ENCODE data around the gene PLSCR1.
"Not testable (repeated sequence)": the region's sequence is repeated elsewhere in the genome, so short reads cannot be mapped to it uniquely, and the experiment has no call there.

Gene PLSCR1

DNA sequence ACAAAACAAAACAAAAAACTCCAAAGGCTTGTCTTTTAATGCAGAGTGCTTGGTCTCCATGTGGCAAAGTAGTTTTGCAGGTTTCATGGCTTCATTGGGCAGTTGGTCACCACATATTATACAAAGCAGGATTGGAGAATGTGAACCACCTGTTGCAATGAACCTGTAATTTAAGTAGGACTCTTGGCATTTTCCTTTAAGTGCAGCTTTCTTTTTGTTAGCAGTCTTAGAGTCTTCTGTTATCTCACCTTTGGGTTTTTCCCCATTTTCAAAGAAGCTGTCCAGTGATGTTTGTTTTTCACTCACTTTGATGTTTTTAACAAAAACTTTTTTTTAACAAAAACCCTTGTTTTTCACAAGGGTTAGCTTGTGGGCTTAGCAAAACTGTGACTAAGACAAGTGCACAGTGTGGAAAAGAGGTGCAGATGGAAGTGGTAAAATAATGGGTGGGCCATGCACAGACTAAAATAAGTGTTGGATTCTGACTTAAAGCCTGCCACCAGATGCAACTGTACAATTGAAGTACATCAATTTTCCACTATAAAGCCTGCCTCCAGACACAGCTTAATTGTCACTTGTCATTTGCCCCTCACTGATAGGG, 2.9 kb upstream of the PLSCR1 start:
- DNase-seq (ENCODE audit: low spot score): no peak

- DNase-seq (ENCODE audit: low spot score): no peak
Observed at GRCh38 chr3:146546366-146546965, 2.1 kb upstream of the PLSCR1 start.

DNA sequence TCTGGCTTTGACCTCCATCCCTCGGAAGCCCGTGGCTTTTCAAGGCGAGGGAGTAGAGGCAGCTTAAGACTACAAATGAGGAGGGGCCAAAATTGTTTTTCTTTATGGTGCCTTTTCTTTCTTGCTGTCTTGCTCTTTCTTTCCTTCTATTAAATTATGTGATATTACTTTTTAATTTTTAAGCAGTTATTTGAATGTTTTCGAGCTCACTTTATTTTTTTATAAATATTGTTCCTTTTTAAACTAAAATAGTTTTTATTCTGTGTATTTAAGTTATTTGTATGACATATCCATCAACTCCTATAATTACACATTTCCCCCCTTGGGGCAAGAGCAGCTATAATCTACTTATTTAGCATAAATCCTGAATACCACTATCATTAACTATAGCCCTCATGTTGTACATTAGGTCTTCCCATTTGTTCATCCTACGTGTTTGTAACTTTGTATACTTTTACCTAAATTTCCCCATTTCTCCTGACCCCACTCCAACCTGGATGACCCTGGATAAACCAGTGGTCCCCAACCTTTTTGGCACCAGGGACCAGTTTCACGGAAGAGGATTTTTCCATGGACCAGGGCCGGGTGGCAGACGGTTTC, 622 bp upstream of the PLSCR1 start:
- no peak for DNase-seq (ENCODE audit: low spot score)

DNA sequence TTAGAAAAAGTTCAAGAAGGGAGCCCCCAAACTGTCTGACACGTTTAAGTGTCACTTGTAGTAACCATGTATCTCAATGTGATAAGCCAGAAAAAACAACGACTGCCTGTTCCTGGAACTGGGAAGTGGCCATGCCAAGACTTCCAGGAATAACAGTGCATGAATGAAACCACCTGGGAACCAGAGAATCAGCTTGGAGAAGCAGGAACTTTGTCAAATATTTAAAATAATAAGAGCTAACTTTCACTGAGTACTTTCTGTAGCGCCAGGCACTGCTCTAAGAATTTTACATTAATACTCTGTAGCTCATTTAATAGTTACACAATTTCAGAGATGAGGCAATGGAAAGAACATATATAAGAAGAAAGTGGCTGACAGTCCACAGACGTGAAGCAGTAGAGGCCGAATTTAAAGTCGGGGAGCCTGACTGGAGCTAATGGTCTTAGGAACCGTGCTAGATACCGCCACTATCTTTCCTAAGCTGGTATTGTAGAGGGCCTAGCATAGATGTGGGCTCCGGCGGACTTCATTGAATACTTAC, 876 bp downstream of the PLSCR1 start:
- DNase-seq (ENCODE audit: low spot score): no peak

- DNase-seq (ENCODE audit: low spot score): no peak
Observed at GRCh38 chr3:146542978-146543377, 1.4 kb downstream of the PLSCR1 start.

DNA sequence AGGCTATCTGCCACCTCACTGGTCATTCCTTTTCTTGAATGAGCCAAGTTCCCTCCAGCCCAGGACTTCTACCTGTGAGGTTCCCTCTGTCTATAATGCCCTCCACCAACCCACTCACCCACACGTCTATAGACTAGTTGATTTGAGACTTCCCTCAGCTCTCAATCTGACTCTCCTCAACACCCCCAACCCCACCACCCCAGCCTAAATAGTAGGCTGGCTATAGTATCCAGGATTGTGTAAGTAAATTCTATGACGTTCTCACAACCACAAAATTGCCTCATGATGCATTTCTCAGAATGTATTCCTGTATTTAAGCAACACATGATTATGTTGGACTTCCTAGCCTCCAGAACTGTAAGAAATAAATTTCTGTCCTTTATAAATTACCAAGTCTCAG, 2.2 kb downstream of the PLSCR1 start:
- DNase-seq (ENCODE audit: low spot score): no peak

- no peak for DNase-seq (ENCODE audit: low spot score)
Observed at GRCh38 chr3:146540978-146541377, 3.4 kb downstream of the PLSCR1 start.

DNA sequence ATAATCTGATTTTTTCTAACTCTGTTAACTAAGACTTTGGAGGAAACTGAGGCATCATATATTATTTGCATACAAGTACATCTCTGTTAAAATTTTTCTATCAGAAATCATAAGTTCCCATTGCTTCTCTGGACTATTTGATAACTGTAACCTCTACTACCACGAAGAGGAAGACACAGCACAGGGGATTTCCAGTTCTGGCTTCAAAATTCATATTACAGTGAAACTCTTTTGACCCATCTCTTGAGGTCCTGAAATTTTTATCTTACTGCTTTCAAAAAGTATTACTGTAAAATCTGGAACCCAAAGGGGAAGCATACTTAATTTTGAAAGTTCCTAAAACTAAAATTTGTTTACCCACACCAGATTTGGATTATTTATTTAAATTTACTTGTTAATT, 4.2 kb downstream of the PLSCR1 start:
- DNase-seq (ENCODE audit: low spot score): no peak

GRCh38 chr3:146539315-146539714, 5.1 kb downstream of the PLSCR1 start:
- no peak for DNase-seq (ENCODE audit: low spot score)

DNA sequence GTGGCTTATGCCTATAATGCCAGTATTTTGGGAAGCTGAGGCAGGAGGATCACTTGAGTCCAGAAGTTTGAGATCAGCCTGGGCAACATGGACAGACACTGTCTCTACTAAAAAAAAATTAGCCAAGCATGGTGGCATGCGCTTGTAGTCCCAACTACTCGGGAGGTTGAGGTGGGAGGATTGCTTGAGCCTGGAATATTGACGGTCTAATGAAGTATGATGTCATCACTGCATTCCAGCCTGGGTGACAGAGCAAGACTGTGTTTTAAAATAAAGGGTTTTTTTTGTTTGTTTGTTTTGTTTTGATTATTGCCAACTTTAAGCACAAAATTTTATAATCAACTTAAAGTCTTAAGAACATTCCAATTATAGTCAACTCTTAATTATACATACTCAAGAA, 6.8 kb downstream of the PLSCR1 start:
- DNase-seq (ENCODE audit: low spot score): no peak

DNA sequence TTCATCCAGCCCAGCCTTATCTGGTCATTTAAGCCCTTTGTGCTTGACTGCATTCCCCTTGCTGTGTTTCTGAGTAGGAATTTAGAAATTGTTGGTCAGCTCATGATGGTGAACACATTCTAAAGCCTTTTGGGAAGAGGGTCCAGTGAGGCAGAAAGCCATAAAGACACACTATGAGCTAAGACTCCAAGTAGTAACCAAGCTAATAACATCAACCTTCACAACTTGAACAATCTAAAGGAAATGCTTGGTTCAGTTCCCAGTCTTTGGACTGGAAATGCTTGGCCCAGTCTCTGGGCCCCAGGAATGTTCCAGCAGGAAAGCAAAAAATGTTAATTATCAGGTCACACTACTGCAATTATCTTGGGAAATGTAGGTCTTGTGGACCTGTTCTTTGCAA, 7.7 kb downstream of the PLSCR1 start:
- no peak for DNase-seq (ENCODE audit: low spot score)

DNA sequence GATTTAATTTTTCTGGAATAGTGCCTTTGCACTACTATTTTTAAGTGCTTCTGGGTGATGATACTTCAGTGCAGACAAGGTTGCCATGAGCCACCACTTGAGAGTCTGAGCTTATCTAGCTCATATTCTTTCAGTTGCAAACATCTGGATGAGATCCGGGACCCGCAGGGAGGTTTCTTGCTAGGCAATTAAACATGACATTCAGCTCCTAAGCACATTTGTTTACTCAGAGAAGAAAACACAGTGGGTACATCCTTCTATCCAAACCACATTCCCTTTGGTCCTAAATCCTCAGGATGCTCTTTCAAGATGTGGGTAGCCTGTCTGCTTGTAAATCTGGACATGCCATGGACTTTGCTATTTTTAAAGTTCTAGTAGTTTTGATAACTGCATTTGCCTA, 12.0 kb downstream of the PLSCR1 start:
- no peak for DNase-seq (ENCODE audit: low spot score)

GRCh38 chr3:146530609-146531008, 13.8 kb downstream of the PLSCR1 start:
- no peak for DNase-seq (ENCODE audit: low spot score)

DNA sequence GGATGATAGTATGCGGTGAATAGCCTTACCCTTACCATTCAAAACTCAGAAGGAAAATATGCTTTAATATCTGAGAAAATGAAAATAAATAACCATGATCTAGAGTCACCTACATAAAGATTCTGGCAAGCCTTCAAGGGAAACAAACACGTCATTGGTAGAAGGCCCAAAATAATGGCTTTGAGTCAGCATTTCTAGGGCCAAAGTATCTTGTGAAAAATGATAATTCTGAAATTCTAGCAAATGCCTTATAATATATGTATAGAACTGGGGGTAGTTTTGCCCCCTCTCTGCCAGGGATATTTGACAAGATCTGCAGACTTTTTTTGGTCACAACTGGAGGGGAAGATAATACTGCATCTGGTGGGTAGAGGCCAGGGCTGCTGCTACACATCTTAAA, 15.4 kb downstream of the PLSCR1 start:
- DNase-seq (ENCODE audit: low spot score): no peak

- DNase-seq (ENCODE audit: low spot score): no peak
Observed at GRCh38 chr3:146524961-146525360, 19.4 kb downstream of the PLSCR1 start.

- no peak for DNase-seq (ENCODE audit: low spot score)
Observed at GRCh38 chr3:146523531-146523930, 20.9 kb downstream of the PLSCR1 start.

GRCh38 chr3:146522174-146523158, 21.9 kb downstream of the PLSCR1 start:
- DNase-seq (ENCODE audit: low spot score): not testable (repeated sequence)

- DNase-seq (ENCODE audit: low spot score): no peak
Observed at GRCh38 chr3:146521394-146521793, 23.0 kb downstream of the PLSCR1 start.

DNA sequence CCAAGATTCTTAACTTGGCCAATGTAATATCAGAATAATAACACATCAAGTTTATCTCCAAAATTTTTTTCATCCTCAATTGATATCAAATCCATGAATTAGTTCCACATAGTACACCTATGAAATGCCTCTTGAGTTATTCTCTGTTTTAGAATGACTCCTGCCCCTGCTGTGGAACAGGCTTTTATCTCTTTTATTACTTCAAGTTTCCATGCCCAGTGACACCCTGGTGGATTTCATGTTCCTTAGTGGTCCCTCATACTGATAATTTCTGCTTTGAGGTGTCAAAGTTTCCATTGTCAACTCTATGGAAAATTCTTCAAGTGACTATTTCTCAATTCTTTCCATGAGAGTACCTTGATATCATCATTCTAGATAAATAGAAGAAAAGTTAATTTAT, 24.6 kb downstream of the PLSCR1 start:
- no peak for DNase-seq (ENCODE audit: low spot score)

DNA sequence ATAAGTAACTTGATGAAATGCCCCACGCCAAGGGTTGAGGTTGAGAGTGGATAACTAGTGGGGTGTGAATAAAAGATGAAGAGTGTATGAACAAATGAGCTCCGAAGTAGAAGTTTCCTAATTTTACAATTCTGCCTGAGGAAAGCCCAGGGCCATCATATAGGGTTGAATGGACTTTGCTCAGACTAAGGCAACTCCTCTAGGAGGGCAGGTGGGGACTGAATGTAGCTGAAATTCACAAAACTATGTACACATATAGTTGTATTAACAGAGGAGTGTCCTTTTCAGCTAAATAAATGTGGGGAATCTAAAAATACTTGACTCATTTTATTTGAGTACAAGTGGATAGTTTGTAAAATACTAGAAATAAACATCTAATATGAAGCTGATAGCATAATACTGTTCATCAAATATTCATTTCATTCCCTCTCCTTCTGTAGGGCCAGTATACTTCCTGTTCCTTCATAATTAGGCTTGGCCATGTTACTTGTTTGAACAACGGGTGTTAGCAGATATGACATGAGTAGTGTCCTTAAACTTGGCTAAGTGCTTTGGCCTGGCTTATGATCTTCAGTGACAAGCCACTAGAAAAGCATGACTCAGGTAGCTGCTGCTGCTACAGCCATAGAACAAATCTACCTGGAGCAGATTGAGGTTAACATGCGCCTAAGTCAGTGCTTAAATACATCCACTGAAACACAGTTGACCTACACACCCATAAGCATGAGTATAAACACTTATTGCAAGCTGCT, 26.5 kb downstream of the PLSCR1 start:
- DNase-seq (ENCODE audit: low spot score): no peak

DNA sequence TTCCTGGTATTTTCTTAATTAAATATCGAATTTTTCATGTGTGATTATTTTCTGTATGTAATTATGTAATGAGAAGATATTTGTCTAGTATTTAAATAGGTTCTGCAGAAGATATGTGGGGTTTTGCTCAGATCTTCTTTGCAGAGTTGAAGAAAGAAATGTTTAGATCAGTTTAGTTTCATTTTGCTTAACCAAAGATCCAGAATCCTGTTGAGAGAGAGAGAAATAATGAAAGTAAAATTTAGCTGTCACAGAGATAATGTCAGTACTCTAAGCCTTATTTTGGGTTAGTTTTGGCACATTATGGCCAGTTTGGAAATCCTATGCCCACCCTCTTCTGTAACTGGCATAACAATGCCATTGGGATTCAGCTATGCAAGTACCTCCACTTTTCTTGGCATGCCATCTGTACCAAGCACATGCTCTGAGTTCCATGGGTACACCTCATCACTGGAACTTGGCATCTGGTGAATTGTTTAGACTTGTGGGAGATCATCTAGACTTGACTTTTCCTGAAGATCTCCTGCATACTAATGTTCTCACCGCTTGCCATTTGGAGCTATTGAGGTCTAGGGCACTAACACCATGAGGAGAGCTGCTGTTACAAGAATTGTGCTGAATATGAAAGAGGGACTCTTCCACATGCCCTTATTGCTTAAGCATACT, 30.9 kb downstream of the PLSCR1 start:
- no peak for DNase-seq (ENCODE audit: low spot score)
